HCT116 (cell line): ENCODE measurements around the gene CRHBP.

Experiments used
- CBX3 ChIP-seq: IDR thresholded peaks from 2 replicates; pipeline ENCODE4 v1.6.1; 2012; ENCODE audit warnings: low read depth
- CTCF ChIP-seq, 3 experiments: fragments of 200-600 bp in 1 of 3; sonication (generic) in 1 of 3; IDR thresholded peaks in 2 of 3; conservative IDR thresholded peaks in 1 of 3; 2 replicates each; pipeline ENCODE4 v1.5.1; 2012 to 2017; ENCODE audit warnings: low read depth in 2 of 3, low read length in 2 of 3, antibody characterized with exemption in 1 of 3, borderline replicate concordance in 1 of 3, control low read depth in 1 of 3, mild to moderate bottlenecking in 1 of 3, mixed read lengths in 1 of 3, mixed run types in 1 of 3, moderate library complexity in 1 of 3; ENCODE audit not compliant: insufficient read depth in 1 of 3
- ELF1 ChIP-seq: IDR thresholded peaks from 2 replicates; pipeline ENCODE4 v1.6.1; 2012; ENCODE audit warnings: low read depth, borderline replicate concordance
- EZH2 ChIP-seq: fragments of 200-600 bp; sonication (generic); IDR thresholded peaks from 2 replicates; pipeline ENCODE4 v1.6.1; 2017; ENCODE audit warnings: antibody characterized with exemption, mixed run types
- EZH2phosphoT487 ChIP-seq: fragments of 200-600 bp; IDR thresholded peaks from 2 replicates; pipeline ENCODE4 v1.6.1; 2018; ENCODE audit warnings: antibody characterized with exemption, borderline replicate concordance
- JUND ChIP-seq: IDR thresholded peaks from 2 replicates; pipeline ENCODE4 v1.6.1; 2012
- POLR2AphosphoS5 ChIP-seq: IDR thresholded peaks from 2 replicates; pipeline ENCODE4 v1.6.1; 2011; ENCODE audit warnings: mild to moderate bottlenecking, low read depth, low read length, moderate library complexity
- RAD21 ChIP-seq: IDR thresholded peaks from 2 replicates; pipeline ENCODE4 v1.6.1; 2012; ENCODE audit warnings: low read depth, mild to moderate bottlenecking
- SIN3A ChIP-seq: IDR thresholded peaks from 2 replicates; pipeline ENCODE4 v1.6.1; 2012; ENCODE audit warnings: low read depth

- TF ChIP-seq CTCF (IDR thresholded peaks at IDR 0.05 in 2 of 3, conservative IDR thresholded peaks at IDR 0.05 in 1 of 3; ENCODE audit: borderline replicate concordance in 1 of 3, insufficient read depth in 1 of 3, low read depth in 2 of 3, low read length in 2 of 3), result no peak
- TF ChIP-seq EZH2, result no peak
- no peak for TF ChIP-seq RAD21
- no peak for TF ChIP-seq SIN3A
- no peak for TF ChIP-seq JUND
- TF ChIP-seq POLR2AphosphoS5, result no peak
- no peak for TF ChIP-seq EZH2phosphoT487
- no peak for TF ChIP-seq CBX3
- no peak for TF ChIP-seq ELF1
Observed at GRCh38 chr5:76958991-76959767, 6.3 kb downstream of the CRHBP start.
